ENCODE measurements around the gene VSTM2B.
"Not testable (repeated sequence)": the region's sequence is repeated elsewhere in the genome, so short reads cannot be mapped to it uniquely, and the experiment has no call there.

The VSTM2B gene

GRCh38 chr19:29547361-29547960 is 21.7 kb downstream of the VSTM2B start:
- no peak for DNase-seq

- no peak for DNase-seq
Observed at GRCh38 chr19:29547981-29548380, 22.2 kb downstream of the VSTM2B start.

GRCh38 chr19:29548483-29549085 is 22.8 kb downstream of the VSTM2B start:
- no peak for DNase-seq

- no peak for DNase-seq
Observed at GRCh38 chr19:29549105-29550070, 23.6 kb downstream of the VSTM2B start.

- DNase-seq: no peak
Observed at GRCh38 chr19:29550896-29551295, 25.1 kb downstream of the VSTM2B start.

GRCh38 chr19:29551774-29552173 is 26.0 kb downstream of the VSTM2B start:
- DNase-seq: no peak

- DNase-seq: no peak
Observed at GRCh38 chr19:29552454-29553280, 26.9 kb downstream of the VSTM2B start.

- DNase-seq: no peak
Observed at GRCh38 chr19:29554149-29554548, 28.4 kb downstream of the VSTM2B start.

GRCh38 chr19:29559110-29559509 is 33.3 kb downstream of the VSTM2B start:
- not testable (repeated sequence) for DNase-seq

- no peak for DNase-seq
Observed at GRCh38 chr19:29559743-29560142, 33.9 kb downstream of the VSTM2B start.

GRCh38 chr19:29560313-29561075 is 34.7 kb downstream of the VSTM2B start:
- DNase-seq: no peak

GRCh38 chr19:29561601-29562000 is 35.8 kb downstream of the VSTM2B start:
- no peak for DNase-seq

- DNase-seq: no peak
Observed at GRCh38 chr19:29562299-29563297, 36.8 kb downstream of the VSTM2B start.

- DNase-seq: no peak
Observed at GRCh38 chr19:29563486-29564101, 37.8 kb downstream of the VSTM2B start.

- DNase-seq: no peak
Observed at GRCh38 chr19:29564574-29565005, 38.8 kb downstream of the VSTM2B start.

- no peak for DNase-seq
Observed at GRCh38 chr19:29565171-29565570, 39.4 kb downstream of the VSTM2B start.

GRCh38 chr19:29566496-29567054 is 40.8 kb downstream of the VSTM2B start:
- no peak for DNase-seq

GRCh38 chr19:29567366-29567915 is 41.6 kb downstream of the VSTM2B start:
- no peak for DNase-seq

Data from activated CD4-positive, alpha-beta T cell treated with anti-CD3 and anti-CD28 coated beads, Interleukin-2, amount 50 U/mL, for 48 hours (primary cell).